HepG2 (cell line): ENCODE measurements around the gene GLDC. TPM values are rescaled to one million over a fixed set of nuclear protein-coding genes. Genes with fewer than 3 reads are reported as not detected.
A peak's percentile ranks its signal among the peaks of the same experiment; 100 is the strongest.

Experiments used
- ATAC-seq: fragments of 200-7000 bp; cut with Tn5 transposase; 3 replicates; pipeline ENCODE4 v1.9.1; 2020; ENCODE audit warnings: mild to moderate bottlenecking, moderate library complexity
- BruUV-seq: library from RNA; stranded (reverse); fragments of 400-500 nt; replicated peaks from 2 replicates; lab custom pipeline; 2021; lab: Mats Ljungman, UMichigan
- CTCF ChIA-PET: fragments of 300-600 bp; formaldehyde crosslinking; extraction: SDS; loops from one replicate; lab custom pipeline; 2021; ENCODE audit warnings: low total read pairs, inconsistent platforms, low intra/inter-chr PET ratio; lab: Yijun Ruan, JAX
- POLR2A ChIA-PET: fragments of 350-600 bp; sonication (Branson Sonifier 250); formaldehyde crosslinking; loops from one replicate; lab custom pipeline; 2020; ENCODE audit warnings: antibody characterized with exemption, inconsistent platforms; lab: Yijun Ruan, JAX
- DNase-seq: peaks from one replicate; pipeline ENCODE4 v3.0.0-alpha.2; 2015; ENCODE audit warnings: low spot score
- FAIRE-seq: peaks from 3 replicates; lab custom pipeline; 2011; peaks lifted over from hg19 to GRCh38; lab: Jason Lieb, UNC
- H2AFZ ChIP-seq: one replicate; pipeline ENCODE4 v1.6.1; 2011; ENCODE audit warnings: low read length, inconsistent platforms
- H3K27ac ChIP-seq: fragments of 300-600 bp; 3 replicates; pipeline ENCODE4 v1.8.0; 2011; ENCODE audit warnings: mixed run types, mild to moderate bottlenecking, mixed read lengths, low read length, inconsistent platforms; ENCODE audit not compliant: insufficient read depth; ENCODE audit errors: extremely low read length
- H3K27me3 ChIP-seq, 2 experiments: fragments of 200-600 bp in 1 of 2; 2 replicates in 1 of 2; 3 replicates in 1 of 2; pipeline versions ENCODE4 v1.6.0 to v1.8.0; 2011; ENCODE audit warnings: low read length in 2 of 2, mild to moderate bottlenecking in 2 of 2, moderate library complexity in 2 of 2, inconsistent platforms in 1 of 2; ENCODE audit not compliant: insufficient read depth in 2 of 2, control insufficient read depth in 1 of 2
- H3K36me3 ChIP-seq, 2 experiments: fragments of 200-600 bp in 1 of 2; replicated peaks in 1 of 2; 2 replicates in 1 of 2; 3 replicates in 1 of 2; pipeline versions ENCODE4 v1.5.1 to v1.8.0; 2011; ENCODE audit warnings: low read length in 2 of 2, inconsistent platforms in 1 of 2; ENCODE audit not compliant: insufficient read depth in 2 of 2, control insufficient read depth in 1 of 2
- H3K4me1 ChIP-seq: 2 replicates; pipeline ENCODE4 v1.5.1; 2012; ENCODE audit warnings: low read length, inconsistent platforms; ENCODE audit not compliant: insufficient read depth
- H3K4me2 ChIP-seq: 2 replicates; pipeline ENCODE4 v1.6.0; 2011; ENCODE audit warnings: low read depth, low read length, inconsistent platforms
- H3K4me3 ChIP-seq, 3 experiments: fragments of 200-600 bp in 1 of 3; sonication (generic), shearing (Covaris generic) in 1 of 3; replicated peaks in 1 of 3; 2 replicates each; pipeline ENCODE4 v1.5.1; 2011 to 2016; ENCODE audit warnings: low read length in 3 of 3, inconsistent platforms in 2 of 3, low read depth in 2 of 3, mild to moderate bottlenecking in 2 of 3, control low read depth in 1 of 3, mixed read lengths in 1 of 3; ENCODE audit not compliant: insufficient read depth in 1 of 3
- H3K79me2 ChIP-seq: one replicate; pipeline ENCODE4 v1.6.1; 2011; ENCODE audit warnings: low read length, inconsistent platforms; ENCODE audit not compliant: insufficient read depth
- H3K9ac ChIP-seq: 2 replicates; pipeline ENCODE4 v1.6.0; 2011; ENCODE audit warnings: mild to moderate bottlenecking, low read depth, low read length, inconsistent platforms; ENCODE audit not compliant: insufficient read depth
- H3K9me3 ChIP-seq: 2 replicates; pipeline ENCODE4 v1.5.1; 2012; ENCODE audit warnings: mild to moderate bottlenecking, low read length
- H4K20me1 ChIP-seq: 2 replicates; pipeline ENCODE4 v1.6.0; 2011; ENCODE audit warnings: inconsistent platforms, mild to moderate bottlenecking, low read length, moderate library complexity; ENCODE audit not compliant: insufficient read depth
- ZBTB33 ChIP-seq: sonication (generic); formaldehyde crosslinking; IDR thresholded peaks from 2 replicates; pipeline ENCODE4 v1.4.0; 2020; ENCODE audit warnings: missing genetic modification reagents
- ZBTB38 ChIP-seq: sonication (generic); formaldehyde crosslinking; IDR thresholded peaks from 2 replicates; pipeline ENCODE4 v1.5.1; 2020; ENCODE audit warnings: mild to moderate bottlenecking, missing genetic modification reagents
- ZBTB4 ChIP-seq: sonication (generic); formaldehyde crosslinking; IDR thresholded peaks from 2 replicates; pipeline ENCODE4 v1.4.0; 2020; ENCODE audit warnings: missing genetic modification reagents, mild to moderate bottlenecking, borderline replicate concordance
- ZNF124 ChIP-seq: sonication (generic); formaldehyde crosslinking; IDR thresholded peaks from 2 replicates; pipeline ENCODE4 v1.4.0; 2020; ENCODE audit warnings: missing genetic modification reagents
- WGBS: methylation state at CpG from one replicate; pipeline ENCODE4 v1.1.6; 2017; ENCODE audit warnings: low lambda C conversion rate; 5-methylcytosine and 5-hydroxymethylcytosine counted together
- in situ Hi-C: cut with HindIII; loops from 2 replicates; pipeline ENCODE4 v1.10.0; 2017; ENCODE audit warnings: low pct_unique_long_range_greater_than_20kb; ENCODE audit not compliant: extremely low pct_ligation_motif_present
- intact Hi-C: fragments of 100-400 bp; cut with micrococcal nuclease; formaldehyde crosslinking; loops from one replicate; pipeline ENCODE4 v1.10.0; 2022; ENCODE audit not compliant: unreplicated experiment
- polyA plus RNA-seq, 8 experiments: library from polyadenylated mRNA; depleted of rRNA in 3 of 8; stranded (reverse) in 7 of 8; unstranded in 1 of 8; fragments of >200 nt; fragmentation: Illumina TruSeq in 4 of 8; extraction: Trizol in 4 of 8; gene quantifications; 2 replicates each; pipeline versions ENCODE4 v1.2.1 to v1.2.3, GENCODE V29; 2011 to 2016; ENCODE audit warnings: low read depth in 4 of 8, missing spikeins in 1 of 8, mixed read lengths in 1 of 8; ENCODE audit not compliant: insufficient read depth in 1 of 8
- total RNA-seq, 5 experiments: library from RNA; depleted of rRNA; stranded (reverse); fragments of >200 nt; fragmentation: Illumina TruSeq; extraction: Trizol; gene quantifications; 2 replicates each; pipeline ENCODE4 v1.2.3, GENCODE V29; 2016; ENCODE audit warnings: low read depth in 1 of 5

GLDC gene
- total and polyA plus RNA-seq, 2 of the 13 experiments (the other 11 are each of a cell fraction or from before 2014, with no cell fraction given): 59.3 to 115 TPM

- H3K4me3 ChIP-seq: no peak overlapping the region
- POLR2A ChIA-PET: interaction anchor here (0.8 kb wide), 1 partner anchor 14 kb away, joined by 3 read pairs; no protein-coding TSS in a partner anchor
- no peak overlapping the region for H3K4me2 ChIP-seq
- H3K36me3 ChIP-seq: peaks cover 5 to 15% of the 10 kb centered on the region in 2 experiments; a peak in 4 of 5 replicates
- no peak overlapping the region for H3K9ac ChIP-seq
- WGBS: 92% methylated on average over 6 of the region's 6 CpGs
- no peak for DNase-seq
- H3K27me3 ChIP-seq: no peaks in the 10 kb centered on the region
- peaks cover 14% of the 10 kb centered on the region for H3K4me1 ChIP-seq
- ATAC-seq: peak; percentile 66
- CTCF ChIA-PET: no interaction called here
- intact Hi-C loops (no loop called here), in situ Hi-C loops (no loop called here)
- TF ChIP-seq ZNF124 (CRISPR knock-in tag) (no peak), ZBTB4 (CRISPR knock-in tag) (no peak), ZBTB33 (CRISPR knock-in tag) (0 out of 2 replicates have a peak, but pooled peaks have one; percentile 37), ZBTB38 (CRISPR knock-in tag) (peak; percentile 71; the same call in 1 of the 2 replicates)
- no peaks in the 10 kb centered on the region for H3K9me3 ChIP-seq
- no peaks in the 10 kb centered on the region for H4K20me1 ChIP-seq
- no peak overlapping the region for H2AFZ ChIP-seq
- H3K27ac ChIP-seq: peak overlapping the region; percentile 30
- no peak for FAIRE-seq
- BruUV-seq: no TSS peak
- H3K79me2 ChIP-seq: no peaks in the 10 kb centered on the region
Measured at GRCh38 chr9:6576987-6577386, 68.5 kb downstream of the GLDC start.
